Measurements from ENCODE around the gene FAM222A. TPM values are rescaled to one million over a fixed set of nuclear protein-coding genes. Genes with fewer than 3 reads are reported as not detected.
A peak's percentile ranks its signal among the peaks of the same experiment; 100 is the strongest.

FAM222A gene
- total RNA-seq, 1 donor from 2014 or later = 13.9 TPM

DNA sequence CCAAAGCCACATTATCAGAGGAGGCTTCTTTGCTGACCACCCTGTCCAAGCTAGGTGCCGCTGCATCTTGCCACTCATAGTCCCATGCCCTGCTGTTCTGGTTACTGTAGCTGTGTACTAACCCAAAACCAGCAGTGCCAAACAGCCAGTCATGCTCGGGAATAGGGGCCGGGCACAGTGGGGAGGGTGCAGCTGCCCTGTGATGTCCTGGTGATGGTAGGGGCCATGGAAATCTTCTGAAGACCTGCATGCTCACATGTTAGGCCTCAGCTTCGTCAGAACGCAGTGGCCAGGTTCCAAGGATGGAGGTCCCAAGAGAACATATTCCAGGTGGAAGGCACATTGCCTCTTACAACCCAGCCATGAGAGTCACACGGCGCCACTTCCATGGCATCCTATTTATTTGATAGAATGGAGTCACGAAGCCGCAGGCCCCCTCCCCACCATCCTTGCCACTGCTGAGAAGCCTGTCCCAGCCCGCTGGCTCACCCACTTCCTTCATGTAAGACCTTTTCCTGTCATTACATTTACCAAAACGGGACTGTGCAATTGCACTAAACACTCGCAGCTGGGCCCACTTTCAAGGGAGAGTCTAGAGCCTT lies 48.5 kb downstream of the FAM222A start:
- TF ChIP-seq, protein P1, sequence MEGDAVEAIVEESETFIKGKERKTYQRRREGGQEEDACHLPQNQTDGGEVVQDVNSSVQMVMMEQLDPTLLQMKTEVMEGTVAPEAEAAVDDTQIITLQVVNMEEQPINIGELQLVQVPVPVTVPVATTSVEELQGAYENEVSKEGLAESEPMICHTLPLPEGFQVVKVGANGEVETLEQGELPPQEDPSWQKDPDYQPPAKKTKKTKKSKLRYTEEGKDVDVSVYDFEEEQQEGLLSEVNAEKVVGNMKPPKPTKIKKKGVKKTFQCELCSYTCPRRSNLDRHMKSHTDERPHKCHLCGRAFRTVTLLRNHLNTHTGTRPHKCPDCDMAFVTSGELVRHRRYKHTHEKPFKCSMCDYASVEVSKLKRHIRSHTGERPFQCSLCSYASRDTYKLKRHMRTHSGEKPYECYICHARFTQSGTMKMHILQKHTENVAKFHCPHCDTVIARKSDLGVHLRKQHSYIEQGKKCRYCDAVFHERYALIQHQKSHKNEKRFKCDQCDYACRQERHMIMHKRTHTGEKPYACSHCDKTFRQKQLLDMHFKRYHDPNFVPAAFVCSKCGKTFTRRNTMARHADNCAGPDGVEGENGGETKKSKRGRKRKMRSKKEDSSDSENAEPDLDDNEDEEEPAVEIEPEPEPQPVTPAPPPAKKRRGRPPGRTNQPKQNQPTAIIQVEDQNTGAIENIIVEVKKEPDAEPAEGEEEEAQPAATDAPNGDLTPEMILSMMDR (conservative IDR thresholded peaks at IDR 0.05) = no peak
- Mint-ChIP-seq H3K27me3 (ENCODE audit: low read depth) (no peaks in the 10 kb centered on the region), H3K9me3 (no peaks in the 10 kb centered on the region), H3K4me3 (no peak overlapping the region), H3K4me1 (no peaks in the 10 kb centered on the region), H3K27ac (ENCODE audit: unreplicated experiment) (peak overlapping the region; percentile 57), H3K36me3 (ENCODE audit: low read depth) (peaks cover 3% of the 10 kb centered on the region)
- no peak for DNase-seq (ENCODE audit: low read depth, low spot score)

DNA sequence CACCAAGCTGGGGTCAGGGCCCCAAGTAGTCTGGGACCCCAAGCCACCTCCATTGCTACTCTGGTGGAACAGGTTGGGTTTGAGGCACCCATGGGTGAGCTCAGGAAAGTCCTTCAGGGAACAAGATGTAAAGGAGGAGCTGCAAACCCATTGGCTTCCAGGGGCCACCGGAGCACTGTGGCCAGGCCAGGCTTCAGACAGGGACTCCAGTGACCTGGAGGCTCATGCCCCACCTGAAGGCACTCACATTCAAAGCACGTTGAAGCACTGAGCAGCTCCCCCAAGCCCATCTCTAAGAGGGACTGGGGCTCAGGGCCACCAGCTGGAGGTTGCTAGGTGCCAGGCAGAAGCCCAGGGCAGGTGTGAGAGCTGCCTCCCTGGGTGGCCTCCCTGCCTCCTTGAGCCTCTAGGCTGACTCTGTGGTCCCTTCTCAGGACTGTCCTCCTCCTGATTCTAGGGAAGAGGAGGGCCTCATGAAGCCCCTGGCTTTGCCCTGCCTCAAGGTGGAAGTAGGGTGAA lies 49.1 kb downstream of the FAM222A start:
- no peaks in the 10 kb centered on the region for H3K27me3 Mint-ChIP-seq (ENCODE audit: low read depth)
- TF ChIP-seq, protein P1 (conservative IDR thresholded peaks at IDR 0.05) = no peak
- H3K4me3 Mint-ChIP-seq = no peak overlapping the region
- H3K36me3 Mint-ChIP-seq (ENCODE audit: low read depth) = peaks cover under 1% of the 10 kb centered on the region
- H3K4me1 Mint-ChIP-seq = no peaks in the 10 kb centered on the region
- no peak for DNase-seq (ENCODE audit: low read depth, low spot score)
- no peak overlapping the region for H3K27ac Mint-ChIP-seq (ENCODE audit: unreplicated experiment)
- no peaks in the 10 kb centered on the region for H3K9me3 Mint-ChIP-seq

DNA sequence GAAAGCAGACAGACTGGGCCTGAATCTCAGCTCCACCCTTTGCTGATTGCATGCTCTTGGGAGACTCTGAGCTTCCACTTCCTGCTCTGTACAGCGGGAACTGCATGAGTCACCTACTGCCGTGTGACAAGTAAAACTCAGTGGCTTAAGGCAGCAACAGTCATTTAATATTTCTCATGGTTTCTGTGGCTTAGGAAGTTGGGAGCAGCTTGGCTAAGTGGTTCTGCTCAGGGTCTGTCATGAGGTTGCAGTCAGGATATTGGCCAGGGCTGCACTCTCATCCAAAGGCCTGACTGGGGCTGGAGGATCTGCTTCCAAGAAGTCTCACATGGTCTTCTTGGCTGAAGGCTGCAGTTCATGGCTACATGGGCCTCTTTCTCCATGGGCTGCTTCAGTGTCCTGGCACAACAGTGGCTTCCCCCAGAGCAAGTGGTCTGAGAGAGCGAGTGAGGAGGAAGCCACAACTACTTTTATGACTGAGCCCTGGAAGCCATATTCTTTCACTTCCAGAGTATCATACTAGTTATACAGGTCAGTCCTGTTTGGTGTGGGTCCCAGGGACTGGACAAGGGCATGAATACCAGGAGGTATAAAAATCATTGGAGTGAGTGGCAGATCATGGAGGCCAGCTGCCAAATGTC lies 49.7 kb downstream of the FAM222A start:
- no peak for DNase-seq (ENCODE audit: low read depth, low spot score)
- H3K27ac Mint-ChIP-seq (ENCODE audit: unreplicated experiment) = no peak overlapping the region

DNA sequence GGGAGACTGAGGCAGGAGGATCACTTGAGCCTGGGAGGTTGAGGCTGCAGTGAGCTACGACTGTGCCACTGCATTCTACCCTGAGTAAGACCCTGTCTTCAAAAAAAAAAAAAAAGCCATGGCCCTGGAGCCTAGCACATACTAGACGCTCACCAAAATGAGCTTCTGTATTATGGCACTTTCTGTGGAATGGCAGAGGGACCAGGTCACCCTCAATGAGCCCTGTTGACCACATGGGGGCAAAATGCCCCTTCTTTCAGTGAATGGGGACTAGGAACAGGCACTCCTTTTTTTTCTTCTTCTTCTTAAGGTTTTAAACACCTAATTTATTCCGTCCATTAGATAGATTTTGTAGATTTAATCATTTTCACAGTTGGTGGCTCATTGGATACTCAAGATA lies 50.5 kb downstream of the FAM222A start:
- H3K4me3 Mint-ChIP-seq = no peak overlapping the region
- H3K4me1 Mint-ChIP-seq = no peaks in the 10 kb centered on the region
- H3K27me3 Mint-ChIP-seq (ENCODE audit: low read depth) = no peaks in the 10 kb centered on the region
- TF ChIP-seq, protein P1 (conservative IDR thresholded peaks at IDR 0.05) = peak; percentile 44
- DNase-seq (ENCODE audit: low read depth, low spot score) = no peak
- no peaks in the 10 kb centered on the region for H3K36me3 Mint-ChIP-seq (ENCODE audit: low read depth)
- H3K27ac Mint-ChIP-seq (ENCODE audit: unreplicated experiment) = no peak overlapping the region
- H3K9me3 Mint-ChIP-seq = no peaks in the 10 kb centered on the region

More for the DNA sequence above, 49.7 kb downstream of the FAM222A start:
- Mint-ChIP-seq H3K4me1 (no peaks in the 10 kb centered on the region), H3K27me3 (ENCODE audit: low read depth) (no peaks in the 10 kb centered on the region), H3K36me3 (ENCODE audit: low read depth) (no peaks in the 10 kb centered on the region), H3K4me3 (no peak overlapping the region), H3K9me3 (no peaks in the 10 kb centered on the region)
- TF ChIP-seq, protein P1 (conservative IDR thresholded peaks at IDR 0.05) = no peak

DNA sequence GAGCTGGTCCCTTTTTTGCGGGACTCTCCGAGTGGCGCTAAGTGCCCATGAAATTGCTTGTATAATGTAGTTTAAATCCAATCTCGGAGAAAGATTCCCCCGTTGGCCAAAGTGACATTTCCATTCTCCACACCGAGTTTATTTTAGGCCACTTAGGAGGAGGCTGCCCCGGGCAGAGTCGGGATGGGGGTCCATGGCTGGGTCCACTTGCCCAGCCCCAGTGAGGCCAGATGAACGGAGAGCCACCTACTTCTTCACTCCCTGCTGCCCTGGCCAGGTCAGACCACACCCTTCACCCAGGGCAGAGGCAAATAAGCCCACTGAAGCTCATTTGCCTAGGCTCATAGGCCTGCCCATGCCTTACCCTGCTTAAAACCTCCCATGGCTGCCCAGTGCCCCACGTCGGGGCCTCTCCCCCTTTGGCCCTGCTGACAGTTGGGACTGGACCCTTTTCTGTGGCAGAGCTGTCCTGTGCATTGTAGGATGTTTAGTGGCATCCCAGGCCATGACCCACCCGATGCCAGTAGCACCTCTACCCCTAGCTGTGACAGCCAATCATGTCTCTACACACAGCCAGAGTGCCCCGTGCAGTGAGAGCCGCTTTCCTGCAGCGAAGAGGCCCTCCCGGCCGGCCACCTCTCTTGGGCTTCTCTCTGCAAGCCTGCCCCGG lies 51.3 kb downstream of the FAM222A start:
- Mint-ChIP-seq H3K4me3 (no peak overlapping the region), H3K9me3 (no peaks in the 10 kb centered on the region), H3K36me3 (ENCODE audit: low read depth) (no peaks in the 10 kb centered on the region), H3K27me3 (ENCODE audit: low read depth) (no peaks in the 10 kb centered on the region), H3K27ac (ENCODE audit: unreplicated experiment) (no peak overlapping the region), H3K4me1 (no peaks in the 10 kb centered on the region)
- no peak for DNase-seq (ENCODE audit: low read depth, low spot score)
- TF ChIP-seq, protein P1 (conservative IDR thresholded peaks at IDR 0.05) = no peak

Measured in neural crest cell (in vitro differentiated cells).